SIG-M5 treated with dmso at 0.1 percent for 504 hours (cell line): ENCODE results near the gene OXLD1.

Source experiments
- DNase-seq: peaks from one replicate; lab custom pipeline; 2025; ENCODE audit not compliant: unreplicated experiment; lab: John Stamatoyannopoulos, UW

Gene OXLD1

GRCh38 chr17:81655378-81656117 is 10.9 kb downstream of the OXLD1 start:
- no peak for DNase-seq

GRCh38 chr17:81652906-81653771 is 13.3 kb downstream of the OXLD1 start:
- DNase-seq, result no peak

- no peak for DNase-seq
These were observed 14.7 kb downstream of the OXLD1 start for GRCh38 chr17:81651692-81652091.

GRCh38 chr17:81650951-81651350 is 15.5 kb downstream of the OXLD1 start:
- no peak for DNase-seq

GRCh38 chr17:81648707-81649085 is 17.7 kb downstream of the OXLD1 start:
- DNase-seq, result no peak

GRCh38 chr17:81648013-81648706 is 18.2 kb downstream of the OXLD1 start:
- no peak for DNase-seq

- no peak for DNase-seq
These were observed 18.8 kb downstream of the OXLD1 start for GRCh38 chr17:81647640-81648012.

- DNase-seq, result no peak
These were observed 19.4 kb downstream of the OXLD1 start for GRCh38 chr17:81646869-81647600.

GRCh38 chr17:81644976-81645952 is 21.1 kb downstream of the OXLD1 start:
- peak; percentile 22 for DNase-seq

- no peak for DNase-seq
These were observed 21.9 kb downstream of the OXLD1 start for GRCh38 chr17:81644496-81644895.

GRCh38 chr17:81641825-81642489 is 24.4 kb downstream of the OXLD1 start:
- no peak for DNase-seq

- DNase-seq, result no peak
These were observed 26.4 kb downstream of the OXLD1 start for GRCh38 chr17:81640011-81640410.

- no peak for DNase-seq
These were observed 27.7 kb downstream of the OXLD1 start for GRCh38 chr17:81638683-81639082.

- DNase-seq, result peak; percentile 83
These were observed 29.7 kb downstream of the OXLD1 start, which contains the start of the genes NPLOC4 and TSPAN10 for GRCh38 chr17:81636505-81637288. Gene NPLOC4, minus strand, starts transcription at chr17:81637112. Its CDS starts 182 bp downstream, at chr17:81636930. Gene TSPAN10, plus strand, starts transcription at chr17:81637196. Its CDS starts 5,217 bp downstream, at chr17:81642413.

GRCh38 chr17:81635973-81636504 is 30.4 kb downstream of the OXLD1 start:
- peak; percentile 31 for DNase-seq

GRCh38 chr17:81635431-81635830 is 31.0 kb downstream of the OXLD1 start:
- no peak for DNase-seq

- no peak for DNase-seq
These were observed 34.9 kb downstream of the OXLD1 start for GRCh38 chr17:81631482-81631881.

- no peak for DNase-seq
These were observed 36.1 kb downstream of the OXLD1 start for GRCh38 chr17:81630274-81630673.
